Germinal center (tissue), 1 donor: ENCODE results near the gene ZBTB25.

Source experiments
- DNase-seq: peaks from one replicate; pipeline ENCODE4 v3.0.0; 2012; ENCODE audit warnings: mixed read lengths, low spot score

ZBTB25 gene

DNA sequence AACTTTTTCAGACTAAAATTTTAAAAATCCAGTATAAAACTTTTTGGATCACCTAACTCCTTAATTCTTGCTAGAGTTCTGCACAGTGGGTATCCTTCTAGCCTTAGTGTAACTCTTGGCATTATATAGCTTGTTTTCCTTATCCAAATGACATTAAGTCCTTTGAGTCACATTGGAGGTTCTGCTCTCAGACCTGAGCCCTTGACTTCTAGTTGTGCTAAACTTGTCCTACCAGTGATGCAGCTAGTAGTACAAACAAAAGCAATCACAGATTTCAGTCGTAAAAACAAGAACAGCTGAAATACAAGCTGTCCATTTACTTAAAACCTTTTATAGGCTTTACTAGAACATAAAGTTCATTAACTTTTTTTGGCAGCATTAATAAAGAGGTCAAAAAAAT, 11.4 kb upstream of the ZBTB25 start:
- DNase-seq = no peak

- no peak for DNase-seq
Observed at GRCh38 chr14:64513271-64513670, 9.6 kb upstream of the ZBTB25 start.

GRCh38 chr14:64510825-64511671, 7.4 kb upstream of the ZBTB25 start:
- DNase-seq = peak; percentile 24

- no peak for DNase-seq
Observed at GRCh38 chr14:64509036-64509435, 5.4 kb upstream of the ZBTB25 start.

DNA sequence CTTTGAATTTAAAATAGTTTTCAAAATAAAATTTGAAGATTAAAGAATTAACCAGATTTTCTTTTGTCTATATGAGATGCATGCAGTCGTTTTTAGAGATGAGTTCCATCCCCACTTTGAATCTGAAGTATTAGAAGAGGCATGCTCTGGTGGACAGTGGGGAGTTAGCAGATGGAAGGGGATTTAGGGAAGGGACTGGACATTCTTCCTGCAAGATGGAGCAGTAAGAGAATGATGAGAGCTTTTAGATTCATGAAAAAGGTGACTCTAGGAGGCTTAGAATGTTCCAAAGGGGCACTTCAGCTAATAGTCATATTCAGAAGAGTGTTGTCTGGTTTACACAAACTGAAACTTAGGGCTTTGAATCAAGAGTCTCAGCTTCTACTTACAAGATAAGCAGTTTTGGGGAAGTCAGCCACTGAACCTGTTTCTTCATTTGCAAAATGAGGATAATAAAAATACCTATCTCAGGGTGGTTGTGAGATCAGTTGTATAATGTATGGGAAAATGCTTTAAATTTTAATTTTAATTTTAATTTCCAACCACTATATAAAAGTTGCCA, 4.7 kb upstream of the ZBTB25 start:
- peak; percentile 22 for DNase-seq

DNA sequence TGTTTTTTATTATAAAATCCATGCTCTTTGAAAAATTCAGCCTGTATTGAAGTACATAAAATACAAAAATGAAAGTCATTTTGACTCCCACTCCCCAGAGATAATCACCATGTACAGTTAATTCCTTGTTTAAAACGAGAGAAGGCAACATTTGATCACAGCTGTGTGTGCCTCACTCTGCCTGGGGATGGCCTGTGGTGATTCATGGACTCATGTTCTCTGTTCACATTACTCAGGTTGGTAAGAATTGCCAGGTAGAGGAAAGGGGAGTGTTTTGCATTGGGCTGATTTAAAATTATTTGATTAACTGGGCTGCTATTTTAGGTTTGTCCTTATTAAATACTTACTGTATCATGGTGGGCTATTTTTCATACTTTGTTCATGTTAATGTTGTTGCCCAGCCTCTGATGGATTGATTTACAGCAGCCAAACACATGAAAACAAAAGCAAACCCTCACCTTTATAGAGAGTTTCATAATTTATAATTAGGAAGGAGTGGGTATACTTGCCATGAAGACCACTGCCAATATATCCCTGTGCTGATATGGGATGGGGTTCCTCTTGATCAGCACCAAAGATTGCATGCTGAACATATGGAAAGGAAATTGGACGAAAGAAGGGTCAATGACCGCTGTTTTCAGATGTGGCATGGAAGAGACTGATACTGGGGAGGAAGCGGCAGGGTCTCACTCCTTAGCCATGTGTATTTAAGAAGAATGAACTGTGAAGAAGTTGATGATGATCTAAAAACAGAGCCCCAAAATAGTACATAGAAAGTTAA, 3.9 kb upstream of the ZBTB25 start:
- no peak for DNase-seq

GRCh38 chr14:64506721-64507120, 3.1 kb upstream of the ZBTB25 start:
- DNase-seq = peak; percentile 29

- DNase-seq = peak; percentile 84
Observed at GRCh38 chr14:64504897-64505794, 1.5 kb upstream of the ZBTB25 start.

GRCh38 chr14:64504310-64504896, 765 bp upstream of the ZBTB25 start, which contains the start of gene ZBTB1:
ZBTB1 (plus strand) TSS chr14:64504770; CDS start chr14:64521505, 16,735 bp downstream.
- peak; percentile 77 for DNase-seq

GRCh38 chr14:64502887-64503433, 678 bp downstream of the ZBTB25 start:
- no peak for DNase-seq

- DNase-seq = peak; percentile 10
Observed at GRCh38 chr14:64502456-64502855, 1.2 kb downstream of the ZBTB25 start.

DNA sequence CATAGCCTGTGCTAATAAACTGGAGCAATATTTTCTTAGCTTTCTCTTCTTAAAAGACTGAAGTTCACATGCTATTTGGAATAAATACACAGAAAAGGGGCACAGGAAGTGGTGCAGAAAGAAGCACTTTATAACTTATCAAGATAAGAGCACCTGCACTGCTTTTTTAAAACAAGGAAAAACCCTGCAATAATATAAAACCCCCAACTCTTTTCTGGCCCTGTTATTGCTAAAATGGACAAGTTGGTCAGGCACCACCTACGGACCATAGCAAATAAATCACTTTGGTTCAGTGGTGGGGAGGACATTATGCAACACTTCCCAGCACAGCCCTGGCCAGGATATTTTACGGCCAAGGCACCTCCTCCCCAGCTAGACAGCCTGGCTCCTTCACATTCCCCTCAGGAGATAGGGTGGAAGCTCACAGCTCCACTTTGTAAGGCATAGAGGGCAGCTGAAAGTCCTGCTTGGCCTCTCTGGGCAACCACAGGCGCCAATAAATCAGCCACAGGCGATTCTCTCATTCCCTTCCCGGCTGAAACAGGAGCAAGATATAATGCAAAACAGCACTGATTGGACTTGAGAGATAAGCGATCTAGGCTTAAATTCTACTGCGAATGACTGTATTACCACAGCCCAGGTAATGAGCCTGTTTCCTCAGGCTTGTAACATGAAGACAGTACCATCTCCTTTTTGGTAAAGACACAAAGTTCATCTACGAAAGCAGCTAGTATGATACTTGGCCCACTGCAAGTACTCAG, 2.0 kb downstream of the ZBTB25 start:
- DNase-seq = no peak

DNA sequence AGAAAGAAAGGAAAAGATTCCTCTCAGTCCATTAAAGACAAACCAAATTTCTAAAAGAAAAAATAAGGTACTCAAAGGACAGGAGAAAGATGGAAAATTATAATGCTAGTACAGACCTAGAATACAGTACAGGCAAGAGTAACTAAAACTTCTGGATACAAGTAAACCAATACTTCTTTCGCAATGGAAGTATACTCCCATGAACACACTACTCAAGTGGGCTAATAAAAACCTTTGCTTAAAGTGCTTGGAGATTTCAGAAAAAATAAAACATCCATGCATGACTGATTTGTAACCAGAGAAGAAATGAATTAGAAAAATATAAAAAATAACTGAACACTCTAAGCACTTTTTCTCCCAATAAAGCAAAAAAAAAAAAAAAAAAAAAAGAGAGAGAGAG, 3.5 kb downstream of the ZBTB25 start:
- no peak for DNase-seq

- no peak for DNase-seq
Observed at GRCh38 chr14:64496764-64497163, 6.9 kb downstream of the ZBTB25 start.

DNA sequence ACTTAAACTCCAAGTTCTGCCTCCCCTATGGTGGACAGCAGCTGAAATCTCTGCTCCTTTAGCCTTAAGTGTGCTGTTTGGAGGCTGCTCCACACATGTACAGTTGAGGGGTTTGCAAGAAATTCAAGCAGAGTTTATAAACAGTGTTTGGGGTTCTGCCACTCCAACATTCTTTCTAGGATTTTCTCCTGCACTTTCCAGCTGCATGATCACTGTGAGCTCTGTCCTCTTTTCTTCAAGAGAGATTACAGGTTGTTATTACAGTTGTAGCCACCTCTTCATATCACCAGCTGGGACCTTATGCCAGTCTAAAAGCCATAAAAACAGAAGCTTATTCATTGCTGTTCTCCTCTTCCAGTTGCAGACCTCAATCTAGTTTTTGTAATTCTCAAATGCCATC, 8.4 kb downstream of the ZBTB25 start:
- DNase-seq = no peak

DNA sequence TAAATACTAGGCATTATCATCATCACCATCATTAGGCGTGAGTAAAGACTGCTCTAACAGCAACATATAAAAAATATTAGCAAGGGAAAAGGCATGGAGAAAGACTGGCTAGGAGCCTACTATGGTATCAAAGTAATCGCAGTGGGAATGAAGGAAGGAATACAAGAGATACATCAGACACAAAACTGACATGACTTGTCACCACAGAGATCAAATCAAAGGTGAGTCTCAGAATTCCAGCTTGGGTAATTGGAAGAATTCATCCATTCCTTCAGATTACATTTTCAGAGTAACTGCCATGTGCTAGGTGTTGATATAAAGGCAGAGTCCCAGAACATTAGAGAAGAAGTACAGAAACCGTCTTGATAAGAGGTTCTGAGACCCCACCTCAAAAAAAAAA, 10.2 kb downstream of the ZBTB25 start:
- no peak for DNase-seq

- no peak for DNase-seq
Observed at GRCh38 chr14:64491637-64492036, 12.0 kb downstream of the ZBTB25 start.

GRCh38 chr14:64488590-64489099, 15.0 kb downstream of the ZBTB25 start:
- DNase-seq = no peak

DNA sequence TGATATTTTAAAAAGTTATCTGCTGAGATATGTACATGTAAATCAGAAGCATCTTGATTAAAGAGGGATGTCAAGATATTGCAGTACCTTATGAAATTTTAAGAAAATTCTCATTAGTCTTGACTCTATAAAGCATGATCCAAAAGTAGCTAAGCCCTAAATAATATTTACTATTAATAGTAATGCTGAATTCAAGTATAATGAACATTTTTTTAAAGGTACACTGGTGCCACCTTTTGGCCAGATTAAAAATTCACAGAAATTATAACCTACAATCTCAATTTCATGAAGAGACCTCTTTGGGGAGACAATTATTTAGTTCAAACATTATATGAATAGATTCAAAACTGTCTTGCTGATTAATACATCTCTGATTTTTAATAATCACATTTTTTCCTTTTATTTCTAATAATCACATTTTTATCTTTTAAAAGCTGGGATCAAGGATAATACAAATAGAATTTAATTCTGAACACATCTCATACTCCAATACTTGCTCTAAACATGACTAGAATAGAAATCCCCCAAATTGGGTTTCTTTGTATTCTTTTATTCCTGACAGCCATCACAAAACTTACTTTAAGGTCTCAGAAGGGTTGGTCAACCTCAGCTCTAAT, 24.9 kb downstream of the ZBTB25 start:
- DNase-seq = peak; percentile 30

- DNase-seq = no peak
Observed at GRCh38 chr14:64476438-64476837, 27.2 kb downstream of the ZBTB25 start.
